OCI-LY7 (cell line): ENCODE measurements around the gene HMCN1. TPM values are rescaled to one million over a fixed set of nuclear protein-coding genes. Genes with fewer than 3 reads are reported as not detected.

ENCODE experiments used
- BruUV-seq: library from RNA; stranded (reverse); fragments of 400-500 nt; replicated peaks from 2 replicates; lab custom pipeline; 2021; lab: Mats Ljungman, UMichigan
- CTCF ChIA-PET: fragments of 300-600 bp; sonication (Branson Sonifier 250); formaldehyde crosslinking; loops from one replicate; lab custom pipeline; 2022; ENCODE audit warnings: antibody characterized with exemption; ENCODE audit not compliant: unreplicated experiment; lab: Charles Lee
- POLR2A ChIA-PET: fragments of 300-600 bp; sonication (Branson Sonifier 250); formaldehyde crosslinking; loops from one replicate; lab custom pipeline; 2022; ENCODE audit warnings: antibody characterized with exemption; lab: Charles Lee
- DNase-seq: peaks from one replicate; pipeline ENCODE4 v3.0.0-alpha.2; 2015; ENCODE audit warnings: low spot score
- H2AFZ ChIP-seq: fragments of 200-600 bp; sonication (generic), shearing (Covaris generic); 2 replicates; pipeline ENCODE4 v1.6.1; 2014; ENCODE audit warnings: mild to moderate bottlenecking, antibody characterized with exemption, low read length, moderate library complexity
- H3K27ac ChIP-seq: fragments of 200-600 bp; sonication (generic); 2 replicates; pipeline ENCODE4 v1.5.1; 2014; ENCODE audit warnings: mixed run types, low read depth, mild to moderate bottlenecking, moderate library complexity, low read length, inconsistent platforms; ENCODE audit not compliant: poor library complexity, severe bottlenecking
- H3K36me3 ChIP-seq: fragments of 200-600 bp; sonication (generic); 2 replicates; pipeline ENCODE4 v1.6.1; 2014; ENCODE audit warnings: mild to moderate bottlenecking, antibody characterized with exemption, low read length, moderate library complexity, mixed read lengths; ENCODE audit not compliant: insufficient read depth
- H3K4me1 ChIP-seq: fragments of 200-600 bp; sonication (generic); 2 replicates; pipeline ENCODE4 v1.5.1; 2014; ENCODE audit warnings: mild to moderate bottlenecking, low read length; ENCODE audit not compliant: insufficient read depth, poor library complexity, severe bottlenecking
- H3K4me2 ChIP-seq: fragments of 200-600 bp; sonication (generic); 2 replicates; pipeline ENCODE4 v1.6.1; 2014; ENCODE audit warnings: mild to moderate bottlenecking, low read length
- H3K4me3 ChIP-seq: fragments of 200-600 bp; sonication (generic); 2 replicates; pipeline ENCODE4 v1.5.1; 2014; ENCODE audit warnings: mild to moderate bottlenecking, low read depth, low read length; ENCODE audit not compliant: poor library complexity, severe bottlenecking
- H3K79me2 ChIP-seq: fragments of 200-600 bp; sonication (generic); 2 replicates; pipeline ENCODE4 v1.6.1; 2016; ENCODE audit warnings: low read depth, mild to moderate bottlenecking, low read length, moderate library complexity, mixed read lengths; ENCODE audit not compliant: insufficient read depth
- H3K9me2 ChIP-seq: fragments of 200-600 bp; sonication (generic); 2 replicates; pipeline ENCODE4 v1.6.1; 2016; ENCODE audit warnings: mild to moderate bottlenecking, low read length, mixed read lengths; ENCODE audit not compliant: insufficient read depth
- H3K9me3 ChIP-seq: fragments of 200-600 bp; sonication (generic); 2 replicates; pipeline ENCODE4 v1.6.1; 2014; ENCODE audit warnings: mild to moderate bottlenecking, mixed run types, low read length, mixed read lengths
- H4K20me1 ChIP-seq: fragments of 200-600 bp; sonication (generic); 2 replicates; pipeline ENCODE4 v1.6.1; 2014; ENCODE audit warnings: mild to moderate bottlenecking, antibody characterized with exemption, low read length, moderate library complexity, mixed read lengths; ENCODE audit not compliant: insufficient read depth
- EZH2phosphoT487 ChIP-seq: fragments of 200-600 bp; sonication (generic); IDR thresholded peaks from 2 replicates; pipeline ENCODE4 v1.6.1; 2018; ENCODE audit warnings: low read depth, borderline replicate concordance, mild to moderate bottlenecking, mixed run types, antibody characterized with exemption, low read length, moderate library complexity, mixed read lengths
- intact Hi-C: fragments of 100-400 bp; cut with micrococcal nuclease; formaldehyde crosslinking; loops from one replicate; pipeline ENCODE4 v1.10.0; 2022; ENCODE audit not compliant: unreplicated experiment
- total RNA-seq, 2 experiments: library from RNA; depleted of rRNA in 1 of 2; stranded (reverse); fragments of >200 nt in 1 of 2; shearing (Covaris generic) in 1 of 2; gene quantifications; 2 replicates each; pipeline ENCODE4 v1.2.3, GENCODE V29; 2014 to 2022
- TF ChIP-seq, protein P1 (sequence below): fragments of 200-600 bp; sonication (generic); conservative IDR thresholded peaks from 2 replicates; pipeline ENCODE4 v1.5.1; 2014; ENCODE audit warnings: mild to moderate bottlenecking, antibody characterized with exemption, low read length, moderate library complexity, mixed read lengths

HMCN1 gene
- total RNA-seq, 2 experiments from 2014 or later = 0.02 TPM; not detected in 1

DNA sequence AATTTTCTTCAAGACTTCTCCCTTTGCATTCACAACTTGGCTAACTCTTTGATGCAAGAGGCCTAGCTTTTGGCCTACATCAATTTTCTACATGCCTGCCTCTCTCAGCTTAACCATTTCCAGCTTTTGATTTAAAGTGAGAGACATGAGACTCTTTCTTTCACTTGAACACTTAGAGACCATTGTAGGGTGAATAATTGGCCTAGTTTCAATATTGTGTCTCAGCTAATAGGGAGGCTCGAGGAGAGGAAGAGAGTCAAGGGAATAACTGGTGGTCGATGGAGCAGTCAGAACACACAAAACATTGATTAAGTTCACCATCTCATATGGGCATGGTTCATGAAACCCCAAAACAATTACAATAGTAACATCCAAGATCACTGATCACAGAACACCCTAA lies 415.4 kb downstream of the HMCN1 start:
- H3K4me2 ChIP-seq = no peak overlapping the region
- CTCF ChIA-PET = interaction anchor here (1.0 kb wide), 1 partner anchor 20 kb away, joined by 3 read pairs; no protein-coding TSS in a partner anchor

DNA sequence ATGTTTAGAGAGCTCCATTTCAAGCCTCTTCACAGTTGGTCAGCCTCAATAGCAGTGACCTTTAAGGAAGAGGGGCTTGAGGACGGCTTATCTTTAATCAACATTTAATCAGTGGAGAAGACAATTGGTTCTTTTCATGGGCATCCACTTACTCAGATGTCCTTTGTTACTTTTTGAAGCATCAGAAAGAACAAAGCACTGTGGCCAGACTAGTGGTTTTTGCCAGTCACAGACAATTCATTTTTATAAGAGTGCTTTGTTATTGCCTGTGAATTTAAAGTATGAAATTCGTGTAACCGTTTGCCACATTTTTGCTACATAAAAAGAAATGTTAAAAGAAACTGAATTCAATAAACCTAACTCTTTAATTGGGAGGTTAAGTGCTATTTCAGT lies 418.0 kb downstream of the HMCN1 start:
- Histone ChIP-seq H3K9me2 (no peaks in the 10 kb centered on the region), H3K27ac (no peak overlapping the region), H4K20me1 (no peaks in the 10 kb centered on the region), H3K9me3 (no peaks in the 10 kb centered on the region), H2AFZ (no peak overlapping the region), H3K4me1 (no peaks in the 10 kb centered on the region), H3K4me2 (no peak overlapping the region), H3K79me2 (no peaks in the 10 kb centered on the region), H3K36me3 (no peaks in the 10 kb centered on the region), H3K4me3 (no peak overlapping the region)
- BruUV-seq = no TSS peak
- no peak for TF ChIP-seq EZH2phosphoT487
- TF ChIP-seq, protein P1, sequence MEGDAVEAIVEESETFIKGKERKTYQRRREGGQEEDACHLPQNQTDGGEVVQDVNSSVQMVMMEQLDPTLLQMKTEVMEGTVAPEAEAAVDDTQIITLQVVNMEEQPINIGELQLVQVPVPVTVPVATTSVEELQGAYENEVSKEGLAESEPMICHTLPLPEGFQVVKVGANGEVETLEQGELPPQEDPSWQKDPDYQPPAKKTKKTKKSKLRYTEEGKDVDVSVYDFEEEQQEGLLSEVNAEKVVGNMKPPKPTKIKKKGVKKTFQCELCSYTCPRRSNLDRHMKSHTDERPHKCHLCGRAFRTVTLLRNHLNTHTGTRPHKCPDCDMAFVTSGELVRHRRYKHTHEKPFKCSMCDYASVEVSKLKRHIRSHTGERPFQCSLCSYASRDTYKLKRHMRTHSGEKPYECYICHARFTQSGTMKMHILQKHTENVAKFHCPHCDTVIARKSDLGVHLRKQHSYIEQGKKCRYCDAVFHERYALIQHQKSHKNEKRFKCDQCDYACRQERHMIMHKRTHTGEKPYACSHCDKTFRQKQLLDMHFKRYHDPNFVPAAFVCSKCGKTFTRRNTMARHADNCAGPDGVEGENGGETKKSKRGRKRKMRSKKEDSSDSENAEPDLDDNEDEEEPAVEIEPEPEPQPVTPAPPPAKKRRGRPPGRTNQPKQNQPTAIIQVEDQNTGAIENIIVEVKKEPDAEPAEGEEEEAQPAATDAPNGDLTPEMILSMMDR = no peak
- POLR2A ChIA-PET = no interaction called here
- DNase-seq = no peak
- CTCF ChIA-PET = no interaction called here
- intact Hi-C loops = no loop called here

More for the DNA sequence above, 415.4 kb downstream of the HMCN1 start:
- Histone ChIP-seq H3K36me3 (no peaks in the 10 kb centered on the region), H4K20me1 (no peaks in the 10 kb centered on the region), H3K9me2 (no peaks in the 10 kb centered on the region), H3K9me3 (no peaks in the 10 kb centered on the region), H3K79me2 (no peaks in the 10 kb centered on the region), H2AFZ (no peak overlapping the region), H3K4me3 (no peak overlapping the region), H3K27ac (no peak overlapping the region), H3K4me1 (no peaks in the 10 kb centered on the region)
- no TSS peak for BruUV-seq
- POLR2A ChIA-PET = no interaction called here
- no peak for TF ChIP-seq EZH2phosphoT487
- TF ChIP-seq, protein P1 = no peak
- intact Hi-C loops = no loop called here
- DNase-seq = no peak

DNA sequence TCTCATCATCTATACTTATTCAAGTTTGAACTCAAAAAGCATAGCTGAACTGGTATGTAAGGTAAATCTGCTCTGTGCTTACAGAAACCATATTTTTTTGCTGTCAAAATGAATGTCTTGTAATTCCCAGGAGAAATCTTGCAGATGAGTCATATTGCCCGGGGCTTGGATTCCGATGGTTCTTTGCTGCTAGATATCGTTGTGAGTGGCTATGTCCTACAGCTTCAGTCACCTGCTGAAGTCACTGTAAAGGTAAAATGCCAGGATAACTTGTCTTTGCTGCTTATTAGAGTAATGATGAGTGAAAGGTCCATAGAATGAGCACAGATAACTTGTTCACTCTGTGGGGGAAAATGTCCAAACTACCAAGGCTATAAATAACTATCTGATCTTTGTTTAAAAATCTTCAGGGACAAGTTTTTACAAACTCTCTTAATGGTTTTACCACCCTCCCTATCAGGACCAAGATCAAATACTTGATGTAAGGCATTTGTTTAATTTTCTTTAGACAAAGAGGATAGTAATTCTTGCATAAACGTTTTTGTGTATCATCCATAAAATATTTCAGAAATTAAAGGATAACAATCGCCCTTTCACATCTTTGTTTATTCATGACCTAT lies 418.5 kb downstream of the HMCN1 start:
- Histone ChIP-seq H3K79me2 (no peaks in the 10 kb centered on the region), H3K9me2 (no peaks in the 10 kb centered on the region), H3K4me1 (no peaks in the 10 kb centered on the region), H3K36me3 (no peaks in the 10 kb centered on the region), H3K4me2 (no peak overlapping the region), H4K20me1 (no peaks in the 10 kb centered on the region), H3K27ac (no peak overlapping the region), H3K9me3 (no peaks in the 10 kb centered on the region), H3K4me3 (no peak overlapping the region), H2AFZ (no peak overlapping the region)
- ChIA-PET CTCF (no interaction called here), POLR2A (no interaction called here)
- TF ChIP-seq, protein P1 = no peak
- TF ChIP-seq EZH2phosphoT487 = no peak
- no peak for DNase-seq
- intact Hi-C loops = no loop called here
- no TSS peak for BruUV-seq
